HEK293 (cell line): Measurements from ENCODE around the gene BMERB1.
A peak's percentile ranks its signal among the peaks of the same experiment; 100 is the strongest.

ENCODE experiments used
- CTCF ChIA-PET: fragments of 350-600 bp; formaldehyde crosslinking; extraction: SDS; loops from one replicate; lab custom pipeline; 2021; ENCODE audit warnings: antibody characterized with exemption; lab: Yijun Ruan, JAX
- POLR2A ChIA-PET: fragments of 300-600 bp; formaldehyde crosslinking; extraction: SDS; loops from one replicate; lab custom pipeline; 2020; ENCODE audit warnings: antibody characterized with exemption, inconsistent platforms; lab: Yijun Ruan, JAX
- H3K27ac ChIP-seq: fragments of 200-500 bp; sonication (Bioruptor generic); 2 replicates; pipeline ENCODE4 v1.5.1; 2014; ENCODE audit warnings: low read depth, low read length, control low read depth, inconsistent platforms; ENCODE audit errors: extremely low read depth
- H3K36me3 ChIP-seq, 2 experiments: fragments of 200-500 bp in 1 of 2; sonication (Bioruptor generic) in 1 of 2; 1 replicate in 1 of 2; 2 replicates in 1 of 2; pipeline ENCODE4 v1.5.1; 2014 to 2017; ENCODE audit warnings: inconsistent platforms in 2 of 2, low read length in 2 of 2; ENCODE audit not compliant: control insufficient read depth in 2 of 2, insufficient read depth in 1 of 2
- H3K4me1 ChIP-seq: fragments of 200-500 bp; sonication (Bioruptor generic); 2 replicates; pipeline ENCODE4 v1.5.1; 2014; ENCODE audit warnings: mild to moderate bottlenecking, low read length, inconsistent platforms; ENCODE audit not compliant: control insufficient read depth, insufficient read depth
- H3K4me3 ChIP-seq: 2 replicates; pipeline ENCODE4 v1.5.1; 2011; ENCODE audit warnings: low read depth, mild to moderate bottlenecking, control low read depth, low read length, moderate library complexity
- H3K9me3 ChIP-seq: fragments of 200-500 bp; sonication (Bioruptor generic); 2 replicates; pipeline ENCODE4 v1.5.1; 2014; ENCODE audit warnings: low read depth, low read length, inconsistent platforms; ENCODE audit not compliant: control insufficient read depth, insufficient read depth
- HOXA7 ChIP-seq: sonication (generic); formaldehyde crosslinking; IDR thresholded peaks from 2 replicates; pipeline ENCODE4 v1.8.1; 2022; ENCODE audit warnings: missing genetic modification reagents, borderline replicate concordance
- KLF10 ChIP-seq: fragments of 450-650 bp; IDR thresholded peaks from 2 replicates; pipeline ENCODE4 v1.5.1; 2018; ENCODE audit warnings: missing biosample characterization, mild to moderate bottlenecking, missing genetic modification characterization
- KLF17 ChIP-seq: fragments of 450-650 bp; formaldehyde crosslinking; IDR thresholded peaks from 2 replicates; pipeline ENCODE4 v1.5.1; 2016; ENCODE audit warnings: missing biosample characterization, missing genetic modification characterization
- KLF8 ChIP-seq: fragments of 450-650 bp; formaldehyde crosslinking; IDR thresholded peaks from 2 replicates; pipeline ENCODE4 v1.5.1; 2016; ENCODE audit warnings: missing biosample characterization, missing genetic modification characterization
- MZF1 ChIP-seq: fragments of 450-650 bp; formaldehyde crosslinking; IDR thresholded peaks from 2 replicates; pipeline ENCODE4 v1.5.1; 2017; ENCODE audit warnings: missing biosample characterization, missing genetic modification characterization, borderline replicate concordance
- PRDM1 ChIP-seq: fragments of 450-650 bp; formaldehyde crosslinking; IDR thresholded peaks from 2 replicates; pipeline ENCODE4; 2016; ENCODE audit warnings: missing biosample characterization, missing genetic modification characterization
- TRIM28 ChIP-seq: IDR thresholded peaks from 2 replicates; pipeline ENCODE4 v1.6.1; 2011; ENCODE audit warnings: low read length, control low read depth, borderline replicate concordance
- ZBTB1 ChIP-seq: fragments of 450-650 bp; formaldehyde crosslinking; IDR thresholded peaks from 2 replicates; pipeline ENCODE4 v1.5.1; 2016; ENCODE audit warnings: missing biosample characterization, missing genetic modification characterization
- ZBTB20 ChIP-seq: fragments of 450-650 bp; formaldehyde crosslinking; IDR thresholded peaks from 2 replicates; pipeline ENCODE4 v1.5.1; 2016; ENCODE audit warnings: missing biosample characterization, missing genetic modification characterization
- ZNF10 ChIP-seq: fragments of 450-650 bp; formaldehyde crosslinking; IDR thresholded peaks from 2 replicates; pipeline ENCODE4 v1.5.1; 2017; ENCODE audit warnings: missing biosample characterization, missing genetic modification characterization
- ZNF114 ChIP-seq: fragments of 450-650 bp; formaldehyde crosslinking; IDR thresholded peaks from 2 replicates; pipeline ENCODE4 v1.5.0; 2017; ENCODE audit warnings: missing biosample characterization, missing genetic modification characterization
- ZNF155 ChIP-seq: fragments of 450-650 bp; formaldehyde crosslinking; IDR thresholded peaks from 2 replicates; pipeline ENCODE4 v1.5.1; 2016; ENCODE audit warnings: missing biosample characterization, missing genetic modification characterization
- ZNF24 ChIP-seq: fragments of 450-650 bp; formaldehyde crosslinking; IDR thresholded peaks from 2 replicates; pipeline ENCODE4 v1.5.1; 2016; ENCODE audit warnings: missing biosample characterization, missing genetic modification characterization
- ZNF266 ChIP-seq: fragments of 450-650 bp; formaldehyde crosslinking; IDR thresholded peaks from 2 replicates; pipeline ENCODE4 v1.5.1; 2016; ENCODE audit warnings: missing biosample characterization, missing genetic modification characterization, low read depth
- ZNF311 ChIP-seq: fragments of 450-650 bp; formaldehyde crosslinking; IDR thresholded peaks from 2 replicates; pipeline ENCODE4 v1.5.1; 2017; ENCODE audit warnings: missing biosample characterization, missing genetic modification characterization, borderline replicate concordance
- ZNF366 ChIP-seq: fragments of 450-650 bp; formaldehyde crosslinking; conservative IDR thresholded peaks from 2 replicates; pipeline ENCODE4 v1.5.1; 2016; ENCODE audit warnings: missing biosample characterization, missing genetic modification characterization
- ZNF37A ChIP-seq: fragments of 450-650 bp; IDR thresholded peaks from 2 replicates; pipeline ENCODE4 v1.5.1; 2018; ENCODE audit warnings: missing biosample characterization, missing genetic modification characterization
- ZNF48 ChIP-seq: fragments of 450-650 bp; formaldehyde crosslinking; IDR thresholded peaks from 2 replicates; pipeline ENCODE4 v1.5.1; 2016; ENCODE audit warnings: missing biosample characterization, missing genetic modification characterization
- ZNF488 ChIP-seq: fragments of 450-650 bp; formaldehyde crosslinking; IDR thresholded peaks from 2 replicates; pipeline ENCODE4 v1.5.1; 2016; ENCODE audit warnings: missing biosample characterization, missing genetic modification characterization
- ZNF530 ChIP-seq: fragments of 450-650 bp; formaldehyde crosslinking; IDR thresholded peaks from 2 replicates; pipeline ENCODE4 v1.5.1; 2016; ENCODE audit warnings: low read depth, missing biosample characterization, missing genetic modification characterization
- ZNF596 ChIP-seq: fragments of 450-650 bp; IDR thresholded peaks from 2 replicates; pipeline ENCODE4 v1.5.0; 2018; ENCODE audit warnings: missing biosample characterization, mild to moderate bottlenecking, missing genetic modification characterization, moderate library complexity
- ZNF600 ChIP-seq: fragments of 450-650 bp; formaldehyde crosslinking; IDR thresholded peaks from 2 replicates; pipeline ENCODE4 v1.5.1; 2016; ENCODE audit warnings: missing biosample characterization, missing genetic modification characterization
- ZNF768 ChIP-seq: fragments of 450-650 bp; formaldehyde crosslinking; IDR thresholded peaks from 2 replicates; pipeline ENCODE4 v1.5.1; 2018; ENCODE audit warnings: missing biosample characterization, mild to moderate bottlenecking, missing genetic modification characterization
- TF ChIP-seq, protein P1 (sequence below): fragments of 450-650 bp; formaldehyde crosslinking; IDR thresholded peaks from 2 replicates; pipeline ENCODE4 v1.5.1; 2017; ENCODE audit warnings: missing biosample characterization, missing genetic modification characterization
- TF ChIP-seq, protein P2 (sequence below): fragments of 450-650 bp; formaldehyde crosslinking; IDR thresholded peaks from 2 replicates; pipeline ENCODE4 v1.5.1; 2016; ENCODE audit warnings: missing biosample characterization, missing genetic modification characterization

The BMERB1 gene

DNA sequence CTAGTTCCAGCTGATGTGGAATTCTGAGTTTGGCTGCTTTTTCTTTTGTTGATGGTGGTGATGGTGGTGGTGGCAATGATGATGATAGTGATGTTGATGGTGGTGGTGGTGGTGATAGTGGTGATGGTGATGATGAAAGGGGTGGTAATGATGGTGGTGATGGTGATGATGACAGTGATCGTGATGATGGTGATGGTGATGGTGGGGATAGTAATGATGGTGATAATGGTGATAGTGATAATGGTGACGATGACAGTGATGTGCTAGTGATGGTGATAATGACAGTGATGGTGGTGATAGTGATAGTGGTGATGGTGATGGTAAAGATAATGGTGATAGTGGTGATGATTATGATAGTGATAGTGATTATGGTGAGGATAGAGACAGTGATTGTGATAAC lies 61.5 kb downstream of the BMERB1 start (continued):
- peak; percentile 30; the same call in 1 of the 2 replicates for TF ChIP-seq ZNF155 (tag by site-specific recombination)
- peak; percentile 48; the same call in 1 of the 2 replicates for TF ChIP-seq ZNF311 (tag by site-specific recombination)
- 0 out of 2 replicates have a peak, but pooled peaks have one; percentile 33 for TF ChIP-seq ZNF488 (tag by site-specific recombination)

GRCh38 chr16:15498427-15499175 lies 64.2 kb downstream of the BMERB1 start:
- no peaks in the 10 kb centered on the region for H3K4me1 ChIP-seq
- H3K9me3 ChIP-seq: no peaks in the 10 kb centered on the region
- H3K36me3 ChIP-seq: no peaks in the 10 kb centered on the region
- no peak for TF ChIP-seq ZNF266 (tag by site-specific recombination)
- TF ChIP-seq ZNF600: peak; percentile 45; the same call in 1 of the 2 replicates
- TF ChIP-seq ZNF114 (tag by site-specific recombination): peak; percentile 34; the same call in 1 of the 2 replicates
- TF ChIP-seq, protein P1, sequence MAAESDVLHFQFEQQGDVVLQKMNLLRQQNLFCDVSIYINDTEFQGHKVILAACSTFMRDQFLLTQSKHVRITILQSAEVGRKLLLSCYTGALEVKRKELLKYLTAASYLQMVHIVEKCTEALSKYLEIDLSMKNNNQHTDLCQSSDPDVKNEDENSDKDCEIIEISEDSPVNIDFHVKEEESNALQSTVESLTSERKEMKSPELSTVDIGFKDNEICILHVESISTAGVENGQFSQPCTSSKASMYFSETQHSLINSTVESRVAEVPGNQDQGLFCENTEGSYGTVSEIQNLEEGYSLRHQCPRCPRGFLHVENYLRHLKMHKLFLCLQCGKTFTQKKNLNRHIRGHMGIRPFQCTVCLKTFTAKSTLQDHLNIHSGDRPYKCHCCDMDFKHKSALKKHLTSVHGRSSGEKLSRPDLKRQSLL (tag by site-specific recombination): peak; percentile 87
- no peak for TF ChIP-seq ZNF48
- TF ChIP-seq ZNF155 (tag by site-specific recombination): 0 out of 2 replicates have a peak, but pooled peaks have one; percentile 42
- TF ChIP-seq ZNF37A: no peak
- TF ChIP-seq ZNF366: peak; percentile 93
- TF ChIP-seq PRDM1 (tag by site-specific recombination): peak; percentile 100
- 0 out of 2 replicates have a peak, but pooled peaks have one; percentile 11 for TF ChIP-seq ZNF530 (tag by site-specific recombination)
- POLR2A ChIA-PET: no interaction called here
- no peak overlapping the region for H3K4me3 ChIP-seq
- H3K27ac ChIP-seq: no peak overlapping the region
- CTCF ChIA-PET: no interaction called here

GRCh38 chr16:15502041-15502725 lies 67.8 kb downstream of the BMERB1 start:
- Histone ChIP-seq H3K4me1 (no peaks in the 10 kb centered on the region), H3K27ac (no peak overlapping the region), H3K36me3 (no peaks in the 10 kb centered on the region), H3K9me3 (no peaks in the 10 kb centered on the region), H3K4me3 (no peak overlapping the region)
- ChIA-PET CTCF (no interaction called here), POLR2A (interaction anchor here (0.7 to 0.9 kb wide), 2 partner anchors 19 to 141 kb away, joined by 3 to 4 read pairs; partner anchors contain the start of gene MARF1)
- TF ChIP-seq, protein P1 (tag by site-specific recombination): no peak
- 0 out of 2 replicates have a peak, but pooled peaks have one; percentile 27 for TF ChIP-seq ZBTB1 (tag by site-specific recombination)
- TF ChIP-seq, protein P2, sequence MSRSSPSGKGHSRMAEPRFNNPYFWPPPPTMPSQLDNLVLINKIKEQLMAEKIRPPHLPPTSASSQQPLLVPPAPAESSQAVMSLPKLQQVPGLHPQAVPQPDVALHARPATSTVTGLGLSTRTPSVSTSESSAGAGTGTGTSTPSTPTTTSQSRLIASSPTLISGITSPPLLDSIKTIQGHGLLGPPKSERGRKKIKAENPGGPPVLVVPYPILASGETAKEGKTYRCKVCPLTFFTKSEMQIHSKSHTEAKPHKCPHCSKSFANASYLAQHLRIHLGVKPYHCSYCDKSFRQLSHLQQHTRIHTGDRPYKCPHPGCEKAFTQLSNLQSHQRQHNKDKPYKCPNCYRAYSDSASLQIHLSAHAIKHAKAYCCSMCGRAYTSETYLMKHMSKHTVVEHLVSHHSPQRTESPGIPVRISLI: peak; percentile 66; the same call in 1 of the 2 replicates
- peak; percentile 76 for TF ChIP-seq KLF10 (tag by site-specific recombination)
- peak; percentile 52; the same call in 1 of the 2 replicates for TF ChIP-seq KLF8 (tag by site-specific recombination)
- peak; percentile 94; the same call in 1 of the 2 replicates for TF ChIP-seq KLF17
- TF ChIP-seq ZNF596 (tag by site-specific recombination): no peak
- TF ChIP-seq ZBTB20: no peak
- no peak; the same call in 1 of the 2 replicates for TF ChIP-seq TRIM28
- no peak for TF ChIP-seq HOXA7 (CRISPR knock-in tag)
- no peak for TF ChIP-seq MZF1 (tag by site-specific recombination)
- TF ChIP-seq ZNF768 (tag by site-specific recombination): no peak
- peak; percentile 61; the same call in 1 of the 2 replicates for TF ChIP-seq ZNF10 (tag by site-specific recombination)
- TF ChIP-seq ZNF24 (tag by site-specific recombination): peak; percentile 88
